HFFc6 (cell line): ENCODE measurements around the gene EBNA1BP2. TPM values are rescaled to one million over a fixed set of nuclear protein-coding genes. Genes with fewer than 3 reads are reported as not detected.

Experiments used
- DNase-seq: peaks from one replicate; pipeline ENCODE4 v3.0.0-alpha.2; 2018
- H3K27ac Mint-ChIP-seq: 2 replicates; pipeline ENCODE4 v1.8.0; 2020; ENCODE audit warnings: mild to moderate bottlenecking, mixed read lengths
- H3K27me3 Mint-ChIP-seq: 2 replicates; pipeline ENCODE4 v1.8.0; 2021; ENCODE audit warnings: mild to moderate bottlenecking, moderate library complexity, mixed read lengths; ENCODE audit not compliant: insufficient read depth
- H3K36me3 Mint-ChIP-seq: 2 replicates; pipeline ENCODE4 v1.8.0; 2021; ENCODE audit warnings: low read depth, mixed read lengths
- H3K4me1 Mint-ChIP-seq: 2 replicates; pipeline ENCODE4 v1.8.0; 2020; ENCODE audit warnings: low read depth, mixed read lengths
- H3K4me3 Mint-ChIP-seq: 2 replicates; pipeline ENCODE4 v1.8.0; 2020; ENCODE audit warnings: mild to moderate bottlenecking, moderate library complexity, mixed read lengths
- H3K9me3 Mint-ChIP-seq: 2 replicates; pipeline ENCODE4 v1.8.0; 2020; ENCODE audit warnings: mild to moderate bottlenecking, mixed read lengths
- CTCF ChIP-seq: fragments of 200-600 bp; sonication (generic); IDR thresholded peaks from 2 replicates; pipeline ENCODE4 v1.5.0; 2021; ENCODE audit warnings: antibody characterized with exemption, mild to moderate bottlenecking
- total RNA-seq, 6 experiments: library from RNA; stranded (reverse); fragmentation: NEBNext Ultra II Directional; extraction: Animal tissue kit (Norgen Biotek cat#: 25700); gene quantifications; 2 replicates in 1 of 6; 3 replicates in 5 of 6; pipeline ENCODE4 v1.2.3, GENCODE V29; 2021

The EBNA1BP2 gene
- total RNA-seq, 6 experiments from 2014 or later: 107 to 146 (median 134) TPM

GRCh38 chr1:43171312-43171875 is 696 bp downstream of the EBNA1BP2 start:
- H3K9me3 Mint-ChIP-seq: no peaks in the 10 kb centered on the region; the same call in 1 of the 2 replicates
- no peak for DNase-seq
- TF ChIP-seq CTCF: no peak
- H3K4me3 Mint-ChIP-seq: peak overlapping the region; percentile 94
- H3K27me3 Mint-ChIP-seq: peaks cover 5% of the 10 kb centered on the region
- peaks cover 55% of the 10 kb centered on the region for H3K36me3 Mint-ChIP-seq
- peaks cover 31% of the 10 kb centered on the region for H3K4me1 Mint-ChIP-seq
- peak overlapping the region; percentile 94 for H3K27ac Mint-ChIP-seq

- DNase-seq: no peak
- TF ChIP-seq CTCF: no peak
- H3K27me3 Mint-ChIP-seq: no peaks in the 10 kb centered on the region
- peaks cover 69% of the 10 kb centered on the region for H3K36me3 Mint-ChIP-seq
- H3K27ac Mint-ChIP-seq: no peak overlapping the region
- no peak overlapping the region for H3K4me3 Mint-ChIP-seq
- peaks cover 20% of the 10 kb centered on the region for H3K4me1 Mint-ChIP-seq
- H3K9me3 Mint-ChIP-seq: no peaks in the 10 kb centered on the region
Measured at GRCh38 chr1:43165765-43166164, 6.3 kb downstream of the EBNA1BP2 start.

- Mint-ChIP-seq H3K27me3 (no peaks in the 10 kb centered on the region), H3K4me3 (no peak overlapping the region), H3K9me3 (no peaks in the 10 kb centered on the region), H3K27ac (no peak overlapping the region), H3K36me3 (peaks cover 63% of the 10 kb centered on the region), H3K4me1 (peaks cover 14% of the 10 kb centered on the region)
- DNase-seq: no peak
- no peak for TF ChIP-seq CTCF
Measured at GRCh38 chr1:43165162-43165561, 6.9 kb downstream of the EBNA1BP2 start.

GRCh38 chr1:43156026-43156425 is 16.1 kb downstream of the EBNA1BP2 start:
- Mint-ChIP-seq H3K27ac (no peak overlapping the region), H3K9me3 (no peaks in the 10 kb centered on the region), H3K4me1 (peaks cover 8% of the 10 kb centered on the region; the same call in 1 of the 2 replicates), H3K27me3 (peaks cover 5% of the 10 kb centered on the region), H3K36me3 (no peaks in the 10 kb centered on the region), H3K4me3 (no peak overlapping the region)
- no peak for DNase-seq
- TF ChIP-seq CTCF: no peak

- Mint-ChIP-seq H3K27me3 (peaks cover 7% of the 10 kb centered on the region), H3K9me3 (no peaks in the 10 kb centered on the region), H3K27ac (no peak overlapping the region), H3K4me1 (peaks cover 16% of the 10 kb centered on the region), H3K4me3 (no peak overlapping the region), H3K36me3 (no peaks in the 10 kb centered on the region)
- TF ChIP-seq CTCF: no peak
- DNase-seq: no peak
Measured at GRCh38 chr1:43153443-43153842, 18.6 kb downstream of the EBNA1BP2 start.
